Measurements from ENCODE around the gene MTCH2. TPM values are rescaled to one million over a fixed set of nuclear protein-coding genes. Genes with fewer than 3 reads are reported as not detected.

The MTCH2 gene
- total RNA-seq, 1 experiment from 2014 or later, result 88.1 TPM

- ChIA-PET POLR2A (ENCODE audit: unreplicated experiment) (no interaction called here), CTCF (interaction anchor here (0.6 kb wide), 1 partner anchor 34 kb away, joined by 3 read pairs; the partner anchor contains the start of gene CELF1)
- no peak overlapping the region for H3K9ac ChIP-seq (ENCODE audit: low read length)
- intact Hi-C loops (cut with micrococcal nuclease), result no loop called here
- H3K36me3 ChIP-seq (ENCODE audit: low read depth, low read length), result peaks cover 13% of the 10 kb centered on the region; the same call in 1 of the 2 replicates
- H3K4me2 ChIP-seq (ENCODE audit: low read length), result no peak overlapping the region
- DNase-seq, result no peak
- TF ChIP-seq EZH2phosphoT487 (IDR thresholded peaks at IDR 0.05; ENCODE audit: borderline replicate concordance, low read length), result no peak
- TF ChIP-seq, protein P1, sequence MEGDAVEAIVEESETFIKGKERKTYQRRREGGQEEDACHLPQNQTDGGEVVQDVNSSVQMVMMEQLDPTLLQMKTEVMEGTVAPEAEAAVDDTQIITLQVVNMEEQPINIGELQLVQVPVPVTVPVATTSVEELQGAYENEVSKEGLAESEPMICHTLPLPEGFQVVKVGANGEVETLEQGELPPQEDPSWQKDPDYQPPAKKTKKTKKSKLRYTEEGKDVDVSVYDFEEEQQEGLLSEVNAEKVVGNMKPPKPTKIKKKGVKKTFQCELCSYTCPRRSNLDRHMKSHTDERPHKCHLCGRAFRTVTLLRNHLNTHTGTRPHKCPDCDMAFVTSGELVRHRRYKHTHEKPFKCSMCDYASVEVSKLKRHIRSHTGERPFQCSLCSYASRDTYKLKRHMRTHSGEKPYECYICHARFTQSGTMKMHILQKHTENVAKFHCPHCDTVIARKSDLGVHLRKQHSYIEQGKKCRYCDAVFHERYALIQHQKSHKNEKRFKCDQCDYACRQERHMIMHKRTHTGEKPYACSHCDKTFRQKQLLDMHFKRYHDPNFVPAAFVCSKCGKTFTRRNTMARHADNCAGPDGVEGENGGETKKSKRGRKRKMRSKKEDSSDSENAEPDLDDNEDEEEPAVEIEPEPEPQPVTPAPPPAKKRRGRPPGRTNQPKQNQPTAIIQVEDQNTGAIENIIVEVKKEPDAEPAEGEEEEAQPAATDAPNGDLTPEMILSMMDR (conservative IDR thresholded peaks at IDR 0.05; ENCODE audit: low read depth, low read length), result no peak
- TF ChIP-seq EZH2 (IDR thresholded peaks at IDR 0.05; ENCODE audit: low read length, unreplicated experiment), result no peak
- H3K79me2 ChIP-seq (ENCODE audit: low read length), result 0 out of 2 replicates have a peak, but pooled peaks cover under 1% of the 10 kb centered on the region
- H3K4me1 ChIP-seq (ENCODE audit: insufficient read depth, low read length), result no peaks in the 10 kb centered on the region
- no peaks in the 10 kb centered on the region for H3K9me3 ChIP-seq (ENCODE audit: low read length)
- no peaks in the 10 kb centered on the region for H4K20me1 ChIP-seq (ENCODE audit: low read length)
- ATAC-seq, result peak; percentile 11; the same call in 1 of the 2 replicates
- no peaks in the 10 kb centered on the region for H3K27me3 ChIP-seq (ENCODE audit: low read length)
- no peak overlapping the region for H3K4me3 ChIP-seq (ENCODE audit: low read length)
- H3F3A ChIP-seq (ENCODE audit: low read length, unreplicated experiment), result no peaks in the 10 kb centered on the region
- H3K9me2 ChIP-seq (replicated peaks; ENCODE audit: low read length), result no peaks in the 10 kb centered on the region
- H3K27ac ChIP-seq (ENCODE audit: low read length), result no peak overlapping the region
- no peak overlapping the region for H2AFZ ChIP-seq (ENCODE audit: low read length)
- no TSS peak for BruUV-seq (replicated peaks)
These were observed 55.2 kb downstream of the MTCH2 start for GRCh38 chr11:47587039-47587716.

GRCh38 chr11:47586098-47586855 is 56.1 kb downstream of the MTCH2 start, which contains the start of gene FAM180B:
Gene FAM180B (plus strand): TSS chr11:47586678. CDS start chr11:47586769, 91 bp downstream.
- H3K4me2 ChIP-seq (ENCODE audit: low read length), result no peak within 1 kb of the TSS
- H3K4me3 ChIP-seq (ENCODE audit: low read length), result no peak within 1 kb of the TSS
- H3K79me2 ChIP-seq (ENCODE audit: low read length), result peaks cover 6% of the 10 kb centered on the region; the same call in 1 of the 2 replicates
- ATAC-seq, result peak; percentile 21
- no peaks in the 10 kb centered on the region for H3K27me3 ChIP-seq (ENCODE audit: low read length)
- peaks cover 22% of the 10 kb centered on the region for H3K36me3 ChIP-seq (ENCODE audit: low read depth, low read length)
- H4K20me1 ChIP-seq (ENCODE audit: low read length), result no peaks in the 10 kb centered on the region
- H3F3A ChIP-seq (ENCODE audit: low read length, unreplicated experiment), result no peaks in the 10 kb centered on the region
- no peaks in the 10 kb centered on the region for H3K4me1 ChIP-seq (ENCODE audit: insufficient read depth, low read length)
- POLR2A ChIA-PET (ENCODE audit: unreplicated experiment), result no interaction called here
- intact Hi-C loops (cut with micrococcal nuclease), result no loop called here
- CTCF ChIA-PET, result no interaction called here
- no peak for DNase-seq
- no peak within 1 kb of the TSS for H3K9ac ChIP-seq (ENCODE audit: low read length)
- no peaks in the 10 kb centered on the region for H3K9me2 ChIP-seq (replicated peaks; ENCODE audit: low read length)
- no peaks in the 10 kb centered on the region for H3K9me3 ChIP-seq (ENCODE audit: low read length)
- BruUV-seq (replicated peaks), result no TSS peak
- no peak within 1 kb of the TSS for H2AFZ ChIP-seq (ENCODE audit: low read length)
- no peak within 1 kb of the TSS for H3K27ac ChIP-seq (ENCODE audit: low read length)
- TF ChIP-seq, protein P1 (conservative IDR thresholded peaks at IDR 0.05; ENCODE audit: low read depth, low read length), result no peak
- TF ChIP-seq EZH2 (IDR thresholded peaks at IDR 0.05; ENCODE audit: low read length, unreplicated experiment) (no peak), EZH2phosphoT487 (IDR thresholded peaks at IDR 0.05; ENCODE audit: borderline replicate concordance, low read length) (no peak)

Measured in PC-3 (cell line).